Stomach (tissue), 9 donors: ENCODE results near the gene PINLYP. TPM values are rescaled to one million over a fixed set of nuclear protein-coding genes. Genes with fewer than 3 reads are reported as not detected.
"Not testable (repeated sequence)": the region's sequence is repeated elsewhere in the genome, so short reads cannot be mapped to it uniquely, and the experiment has no call there.

Source experiments
- DNase-seq, 2 donors: peaks; one replicate each; pipeline versions ENCODE4 v3.0.0 to v3.0.0-alpha.2; 2013 to 2019
- H3K27ac ChIP-seq, 5 donors: fragments of 200-600 bp in 4 of 5; sonication (generic) in 4 of 5; one replicate each; pipeline ENCODE4 v1.5.1; 2013 to 2019; ENCODE audit warnings: mild to moderate bottlenecking in 1 of 5, moderate library complexity in 1 of 5
- H3K27me3 ChIP-seq, 3 donors: fragments of 200-600 bp; sonication (generic); one replicate each; pipeline ENCODE4 v1.5.1; 2017 to 2019; ENCODE audit warnings: mixed run types in 1 of 3
- H3K36me3 ChIP-seq, 4 donors: fragments of 200-600 bp; sonication (generic); 1 replicate in 3 of 4; 2 replicates in 1 of 4; pipeline ENCODE4 v1.5.1; 2016 to 2019
- H3K4me1 ChIP-seq, 4 donors: fragments of 200-600 bp; sonication (generic); one replicate each; pipeline ENCODE4 v1.5.1; 2016 to 2019
- H3K4me3 ChIP-seq, 4 donors: fragments of 200-600 bp; sonication (generic) in 3 of 4; one replicate each; pipeline ENCODE4 v1.5.1; 2016 to 2019; ENCODE audit warnings: mild to moderate bottlenecking in 1 of 4
- H3K9me3 ChIP-seq, 4 donors: fragments of 200-600 bp; sonication (generic); one replicate each; pipeline ENCODE4 v1.5.1; 2016 to 2019
- CTCF ChIP-seq, 7 experiments: fragments of 450-650 bp in 4 of 7; fragments of 200-600 bp in 3 of 7; sonication (generic) in 3 of 7; IDR thresholded peaks; one replicate each; pipeline ENCODE4 v1.5.1; 2016 to 2019; ENCODE audit warnings: antibody characterized with exemption in 7 of 7, control low read depth in 2 of 7, mild to moderate bottlenecking in 1 of 7
- EP300 ChIP-seq: sonication (generic); formaldehyde crosslinking; IDR thresholded peaks from one replicate; pipeline ENCODE4 v1.6.1; 2017; ENCODE audit warnings: antibody characterized with exemption
- POLR2A ChIP-seq, 4 donors: fragments of 450-650 bp; IDR thresholded peaks; one replicate each; pipeline ENCODE4 v1.6.1; 2016; ENCODE audit warnings: antibody characterized with exemption in 4 of 4, control low read depth in 2 of 4, mild to moderate bottlenecking in 1 of 4, moderate library complexity in 1 of 4
- POLR2AphosphoS5 ChIP-seq, 3 donors: sonication (generic); formaldehyde crosslinking; IDR thresholded peaks; one replicate each; pipeline ENCODE4 v1.6.1; 2016; ENCODE audit warnings: antibody characterized with exemption in 3 of 3
- WGBS, 5 donors: extraction: QIAGEN DNeasy Blood & Tissue Kit in 3 of 5; methylation state at CpG; one replicate each; pipeline versions ENCODE4 v1.1.5 to v1.1.7; 2013 to 2018; 5-methylcytosine and 5-hydroxymethylcytosine counted together
- intact Hi-C: fragments of 100-400 bp; cut with DNase I; formaldehyde crosslinking; loops from one replicate; pipeline ENCODE4 v1.15.1; 2023; ENCODE audit warnings: low total_unique reads
- polyA plus RNA-seq, 3 donors: library from polyadenylated mRNA; stranded (reverse); fragments of 200-250 nt; gene quantifications; one replicate each; pipeline ENCODE4 v1.2.3, GENCODE V29; 2013
- total RNA-seq, 5 donors: library from RNA; depleted of rRNA; stranded (reverse); fragments of >200 nt; gene quantifications; one replicate each; pipeline versions ENCODE4 v1.1.0 to v1.2.3, GENCODE V29; 2014 to 2016
- donor health status: healthy with polysubstance abuse.
- donor health status: Bipolar disorder and iron deficiency.
- donor health status: healthy.

Gene PINLYP
- total and polyA plus RNA-seq, 8 donors = 0.14 to 18.7 (median 8.0) TPM; not detected in 1

DNA sequence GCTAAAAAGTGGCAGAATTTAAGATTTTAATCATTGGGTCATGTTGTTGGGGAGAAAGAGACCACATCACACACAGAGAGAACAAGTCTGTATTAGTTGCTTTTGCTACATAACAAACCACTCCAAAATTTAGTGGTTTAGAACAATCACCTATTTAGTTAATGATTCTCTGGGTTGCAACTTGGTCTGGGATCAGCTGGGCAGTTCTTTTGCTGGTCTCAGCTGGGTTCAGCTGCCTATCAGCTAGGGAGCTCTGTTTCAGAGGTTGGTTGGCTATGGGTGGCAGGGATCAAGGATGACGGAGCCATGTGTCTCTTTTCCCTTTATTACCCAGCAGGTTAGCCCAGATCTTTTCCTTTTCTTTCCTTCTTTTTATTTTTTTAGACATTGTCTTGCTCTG lies 8.9 kb downstream of the PINLYP start:
- WGBS, 5 donors = 88 to 97% (median 93%) methylated on average over 1 of the region's 1 CpG
- Histone ChIP-seq H3K9me3 (no peaks in the 10 kb centered on the region), H3K4me3 (no peak overlapping the region), H3K4me1 (peaks cover 7 to 29% (median 18%) of the 10 kb centered on the region in 4 donors), H3K27me3 (no peaks in the 10 kb centered on the region), H3K27ac (peak overlapping the region in 3 of 5 donors; percentile 7 to 32 (median 18)), H3K36me3 (peaks cover 0 to 24% (median 20%) of the 10 kb centered on the region in 4 donors)
- no peak for TF ChIP-seq POLR2AphosphoS5 (IDR thresholded peaks at IDR 0.05)
- no peak for TF ChIP-seq POLR2A (IDR thresholded peaks at IDR 0.05)
- no peak for DNase-seq
- intact Hi-C loops = no loop called here

DNA sequence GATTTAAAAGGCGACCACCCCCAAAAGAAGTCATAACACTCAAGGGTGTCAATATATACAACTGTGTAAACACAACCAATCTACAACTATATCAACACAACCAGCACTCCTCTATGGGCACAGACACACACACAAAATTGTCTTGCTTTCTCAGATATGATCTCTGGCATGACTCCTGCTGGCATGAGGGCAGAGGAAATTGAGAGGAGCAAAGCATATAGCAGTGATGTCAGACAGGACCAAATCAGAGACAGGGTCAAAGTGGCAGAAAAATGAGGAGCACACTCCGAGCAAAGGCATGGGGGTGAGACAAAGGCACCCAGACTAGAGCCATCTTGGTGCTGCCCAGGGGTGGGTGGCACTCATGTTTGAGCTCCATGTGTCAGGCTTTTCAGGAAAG lies 10.7 kb downstream of the PINLYP start:
- intact Hi-C loops = no loop called here
- Histone ChIP-seq H3K4me1 (peaks cover under 1 to 19% (median 8%) of the 10 kb centered on the region in 4 donors), H3K27ac (no peak overlapping the region), H3K4me3 (no peak overlapping the region), H3K36me3 (peaks cover 0 to 43% (median 37%) of the 10 kb centered on the region in 4 donors), H3K9me3 (no peaks in the 10 kb centered on the region), H3K27me3 (no peaks in the 10 kb centered on the region)
- 56 to 96% (median 90%) methylated on average over 2 of the region's 2 CpGs for WGBS, 5 donors
- TF ChIP-seq POLR2A (IDR thresholded peaks at IDR 0.05) = no peak
- no peak for TF ChIP-seq EP300
- TF ChIP-seq POLR2AphosphoS5 (IDR thresholded peaks at IDR 0.05) = no peak
- TF ChIP-seq CTCF (IDR thresholded peaks at IDR 0.05) = no peak
- no peak for DNase-seq

GRCh38 chr19:43587029-43587428 lies 11.4 kb downstream of the PINLYP start:
- H3K27me3 ChIP-seq, H3K9me3 ChIP-seq, DNase-seq, H3K4me3 ChIP-seq, H3K27ac ChIP-seq, intact Hi-C loops: not testable (repeated sequence)
- H3K4me1 ChIP-seq = peaks cover 0 to 12% (median 4%) of the 10 kb centered on the region in 4 donors
- WGBS, 5 donors = 94 to 99% (median 96%) methylated on average over 3 of the region's 3 CpGs
- peaks cover 0 to 49% (median 43%) of the 10 kb centered on the region in 4 donors for H3K36me3 ChIP-seq

GRCh38 chr19:43589277-43589676 lies 13.7 kb downstream of the PINLYP start:
- Histone ChIP-seq H3K4me1 (peaks cover 10 to 30% (median 18%) of the 10 kb centered on the region in 4 donors), H3K36me3 (peaks cover 20 to 72% (median 62%) of the 10 kb centered on the region in 4 donors), H3K27ac (no peak overlapping the region), H3K9me3 (no peaks in the 10 kb centered on the region), H3K27me3 (no peaks in the 10 kb centered on the region), H3K4me3 (no peak overlapping the region)
- no peak for DNase-seq
- 78 to 94% (median 87%) methylated on average over 5 of the region's 5 CpGs for WGBS, 5 donors
- intact Hi-C loops = no loop called here
- no peak for TF ChIP-seq POLR2A (IDR thresholded peaks at IDR 0.05)
- no peak for TF ChIP-seq EP300
- TF ChIP-seq POLR2AphosphoS5 (IDR thresholded peaks at IDR 0.05) = no peak
- no peak for TF ChIP-seq CTCF (IDR thresholded peaks at IDR 0.05)

- Histone ChIP-seq H3K36me3 (peaks cover 20 to 69% (median 63%) of the 10 kb centered on the region in 4 donors), H3K9me3 (no peaks in the 10 kb centered on the region), H3K4me1 (peaks cover 14 to 34% (median 22%) of the 10 kb centered on the region in 4 donors), H3K4me3 (no peak overlapping the region), H3K27ac (no peak overlapping the region), H3K27me3 (no peaks in the 10 kb centered on the region)
- 77 to 83% (median 79%) methylated on average over 6 of the region's 6 CpGs for whole genome bisulfite sequencing, 5 donors
- no peak for TF ChIP-seq POLR2AphosphoS5 (IDR thresholded peaks at IDR 0.05)
- no peak for TF ChIP-seq EP300
- no peak for TF ChIP-seq CTCF (IDR thresholded peaks at IDR 0.05)
- TF ChIP-seq POLR2A (IDR thresholded peaks at IDR 0.05) = no peak
- no peak for DNase-seq
- intact Hi-C loops = no loop called here
Observed at GRCh38 chr19:43589678-43590077, 14.1 kb downstream of the PINLYP start.
